Brain microvascular endothelial cell (primary cell): Measurements from ENCODE around the gene BOC.

Experiments
- DNase-seq: peaks from one replicate; pipeline ENCODE4 v3.0.0-alpha.2; 2020
- H3K27ac ChIP-seq: fragments of 250-450 bp; sonication (Bioruptor Pico); 2 replicates; pipeline ENCODE4 v1.5.1; 2020; ENCODE audit warnings: mild to moderate bottlenecking, moderate library complexity
- H3K27me3 ChIP-seq: fragments of 250-450 bp; sonication (Bioruptor Pico); replicated peaks from 2 replicates; pipeline ENCODE4 v1.5.1; 2020; ENCODE audit warnings: mild to moderate bottlenecking
- H3K36me3 ChIP-seq: fragments of 250-450 bp; sonication (Bioruptor Pico); replicated peaks from 2 replicates; pipeline ENCODE4 v1.5.1; 2020; ENCODE audit warnings: mild to moderate bottlenecking
- H3K4me3 ChIP-seq: 2 replicates; pipeline ENCODE4 v1.5.1; 2011; ENCODE audit warnings: low read depth, mild to moderate bottlenecking, control low read depth, low read length, moderate library complexity
- CTCF ChIP-seq: IDR thresholded peaks from 2 replicates; pipeline ENCODE4 v1.5.1; 2011; ENCODE audit warnings: low read depth, mild to moderate bottlenecking, moderate library complexity, low read length, control low read depth, inconsistent platforms; ENCODE audit errors: missing control alignments
- in situ Hi-C: cut with HindIII; loops from 2 replicates; pipeline ENCODE4 v1.10.0; 2017; ENCODE audit warnings: low sequenced_read_pairs, low pct_ligation_motif_present

Gene BOC

GRCh38 chr3:113183748-113184661 lies 27.4 kb upstream of the BOC start:
- Histone ChIP-seq H3K27ac (no peak overlapping the region), H3K27me3 (no peaks in the 10 kb centered on the region), H3K4me3 (no peak overlapping the region), H3K36me3 (no peaks in the 10 kb centered on the region)
- peak; percentile 59 for DNase-seq
- in situ Hi-C loops = no loop called here
- TF ChIP-seq CTCF = no peak

- in situ Hi-C loops = no loop called here
- H3K36me3 ChIP-seq = no peaks in the 10 kb centered on the region
- TF ChIP-seq CTCF = no peak
- DNase-seq = no peak
- H3K27ac ChIP-seq = no peak overlapping the region
- H3K4me3 ChIP-seq = no peak overlapping the region
- H3K27me3 ChIP-seq = no peaks in the 10 kb centered on the region
Measured at GRCh38 chr3:113185194-113185835, 26.0 kb upstream of the BOC start.

- Histone ChIP-seq H3K36me3 (no peaks in the 10 kb centered on the region), H3K4me3 (no peak overlapping the region), H3K27ac (no peak overlapping the region), H3K27me3 (no peaks in the 10 kb centered on the region)
- DNase-seq = no peak
- in situ Hi-C loops = no loop called here
- TF ChIP-seq CTCF = no peak
Measured at GRCh38 chr3:113186566-113186965, 24.8 kb upstream of the BOC start.

GRCh38 chr3:113193288-113193687 lies 18.1 kb upstream of the BOC start:
- in situ Hi-C loops = no loop called here
- no peaks in the 10 kb centered on the region for H3K27me3 ChIP-seq
- no peak overlapping the region for H3K4me3 ChIP-seq
- TF ChIP-seq CTCF = no peak
- no peaks in the 10 kb centered on the region for H3K36me3 ChIP-seq
- no peak overlapping the region for H3K27ac ChIP-seq
- DNase-seq = no peak

GRCh38 chr3:113193719-113194118 lies 17.6 kb upstream of the BOC start:
- H3K27ac ChIP-seq = no peak overlapping the region
- no peak overlapping the region for H3K4me3 ChIP-seq
- H3K27me3 ChIP-seq = no peaks in the 10 kb centered on the region
- no peaks in the 10 kb centered on the region for H3K36me3 ChIP-seq
- no peak for TF ChIP-seq CTCF
- DNase-seq = no peak
- in situ Hi-C loops = no loop called here
